HPDE6-E6E7 (cell line): ENCODE data around the gene RPUSD1.
"Not testable (repeated sequence)": the region's sequence is repeated elsewhere in the genome, so short reads cannot be mapped to it uniquely, and the experiment has no call there.

Experiments used
- DNase-seq: peaks from one replicate; pipeline ENCODE4 v3.0.0; 2011; ENCODE audit warnings: missing footprints; ENCODE audit errors: extremely low spot score

Gene RPUSD1

DNA sequence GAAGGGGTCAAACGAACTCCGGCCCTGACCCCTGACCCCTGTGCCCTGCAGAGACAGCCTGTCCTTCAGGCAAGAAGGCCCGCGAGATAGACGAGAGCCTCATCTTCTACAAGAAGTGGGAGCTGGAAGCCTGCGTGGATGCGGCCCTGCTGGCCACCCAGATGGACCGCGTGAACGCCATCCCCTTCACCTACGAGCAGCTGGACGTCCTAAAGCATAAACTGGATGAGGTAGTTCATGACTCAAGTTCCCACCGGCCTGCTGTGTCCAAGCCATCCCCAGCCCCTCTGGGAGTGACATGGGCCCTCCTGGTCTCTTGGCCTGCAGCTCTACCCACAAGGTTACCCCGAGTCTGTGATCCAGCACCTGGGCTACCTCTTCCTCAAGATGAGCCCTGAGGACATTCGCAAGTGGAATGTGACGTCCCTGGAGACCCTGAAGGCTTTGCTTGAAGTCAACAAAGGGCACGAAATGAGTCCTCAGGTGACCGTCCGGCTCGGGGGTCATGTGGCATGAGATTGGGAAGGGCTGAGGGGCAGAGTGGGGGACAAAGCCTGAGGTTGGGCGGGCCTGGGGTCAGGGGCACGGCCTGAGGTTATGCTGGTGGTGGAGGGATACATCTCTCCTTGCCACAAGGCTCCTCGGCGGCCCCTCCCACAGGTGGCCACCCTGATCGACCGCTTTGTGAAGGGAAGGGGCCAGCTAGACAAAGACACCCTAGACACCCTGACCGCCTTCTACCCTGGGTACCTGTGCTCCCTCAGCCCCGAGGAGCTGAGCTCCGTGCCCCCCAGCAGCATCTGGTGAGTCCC, 22.0 kb downstream of the RPUSD1 start:
- DNase-seq: no peak

DNA sequence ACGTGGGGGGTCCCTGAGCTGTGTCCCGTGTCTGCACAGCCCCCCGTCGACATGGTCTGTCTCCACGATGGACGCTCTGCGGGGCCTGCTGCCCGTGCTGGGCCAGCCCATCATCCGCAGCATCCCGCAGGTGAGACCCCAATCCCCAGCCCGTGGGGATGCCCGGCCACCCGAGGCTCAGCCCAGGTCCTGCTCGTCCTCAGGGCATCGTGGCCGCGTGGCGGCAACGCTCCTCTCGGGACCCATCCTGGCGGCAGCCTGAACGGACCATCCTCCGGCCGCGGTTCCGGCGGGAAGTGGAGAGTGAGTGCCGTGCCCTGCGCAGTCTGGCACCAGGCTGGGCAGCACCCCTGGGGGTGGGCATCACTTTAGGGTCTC, 22.7 kb downstream of the RPUSD1 start:
- no peak for DNase-seq

- no peak for DNase-seq
Measured at GRCh38 chr16:764848-765487, 23.2 kb downstream of the RPUSD1 start.

DNA sequence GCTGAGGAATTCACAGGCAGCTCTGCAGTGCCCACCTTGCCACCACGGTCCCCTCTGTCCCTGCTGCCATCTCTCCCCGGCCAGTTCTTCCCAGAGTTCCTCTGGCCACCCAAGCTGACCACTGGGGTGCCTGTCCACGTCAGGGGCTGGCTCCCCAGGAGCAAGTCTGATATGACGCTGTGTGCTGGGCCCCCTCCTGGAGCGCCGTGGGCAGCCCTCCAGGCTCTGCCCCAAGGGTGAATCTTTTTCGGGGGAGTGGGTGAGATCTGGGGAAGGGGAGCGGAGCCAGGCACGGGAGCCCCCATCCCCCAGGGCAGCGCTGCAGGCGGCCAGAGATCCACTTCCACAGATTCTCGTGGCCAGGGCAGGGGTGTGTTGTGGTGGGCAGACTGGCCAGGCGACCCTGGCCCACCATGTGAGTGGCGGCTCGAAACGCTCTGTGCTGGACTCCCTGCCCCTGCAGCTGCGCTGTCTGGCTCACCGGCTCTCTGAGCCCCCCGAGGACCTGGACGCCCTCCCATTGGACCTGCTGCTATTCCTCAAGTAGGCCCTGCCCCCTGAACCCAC, 23.9 kb downstream of the RPUSD1 start:
- no peak for DNase-seq

GRCh38 chr16:763369-764183, 24.6 kb downstream of the RPUSD1 start:
- DNase-seq: no peak

GRCh38 chr16:762595-763268, 25.4 kb downstream of the RPUSD1 start:
- no peak for DNase-seq

DNA sequence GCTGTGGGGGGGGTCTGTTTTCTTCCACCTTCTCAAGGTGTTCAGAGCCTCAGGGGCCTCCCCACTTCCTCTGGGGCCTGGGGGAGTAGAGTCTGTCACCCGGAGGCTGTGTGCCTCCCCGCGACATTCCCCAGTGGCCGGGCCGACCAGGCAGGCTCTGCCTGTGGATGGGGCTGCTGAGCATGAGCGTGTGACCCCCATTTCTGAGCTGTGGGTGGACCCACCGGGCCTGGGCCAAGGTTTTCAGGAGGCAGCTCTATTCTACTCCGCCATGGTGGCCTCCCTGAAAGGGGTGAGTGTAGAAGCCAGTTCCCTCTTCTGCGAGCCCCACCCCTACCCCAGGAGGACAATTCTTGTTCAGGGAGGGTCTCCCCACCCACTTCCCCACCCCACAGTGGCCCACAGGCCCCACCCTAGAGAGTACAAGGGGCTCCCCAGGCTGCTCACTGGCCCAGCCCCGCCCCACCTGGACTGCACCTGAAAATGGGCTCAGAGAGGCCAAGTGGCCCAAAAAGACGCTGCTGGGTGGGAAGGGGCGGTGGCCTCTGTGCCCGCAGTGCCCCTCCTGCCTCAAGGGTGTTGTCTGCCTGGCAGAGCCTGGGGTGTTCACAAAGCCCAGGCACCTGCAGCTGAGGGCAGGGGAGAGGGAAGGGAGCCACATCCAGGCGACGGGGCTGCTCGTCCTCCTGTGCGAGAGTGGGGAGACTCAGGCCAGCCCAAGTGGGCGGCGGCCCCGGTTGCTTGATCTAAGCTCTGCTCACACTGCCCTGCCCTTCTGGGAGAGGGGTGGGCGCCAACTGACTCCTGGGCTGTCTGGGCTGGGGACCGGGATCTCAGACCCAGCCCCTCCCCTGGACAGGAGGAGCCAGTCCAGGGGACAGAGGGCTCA, 26.3 kb downstream of the RPUSD1 start:
- DNase-seq: no peak

DNA sequence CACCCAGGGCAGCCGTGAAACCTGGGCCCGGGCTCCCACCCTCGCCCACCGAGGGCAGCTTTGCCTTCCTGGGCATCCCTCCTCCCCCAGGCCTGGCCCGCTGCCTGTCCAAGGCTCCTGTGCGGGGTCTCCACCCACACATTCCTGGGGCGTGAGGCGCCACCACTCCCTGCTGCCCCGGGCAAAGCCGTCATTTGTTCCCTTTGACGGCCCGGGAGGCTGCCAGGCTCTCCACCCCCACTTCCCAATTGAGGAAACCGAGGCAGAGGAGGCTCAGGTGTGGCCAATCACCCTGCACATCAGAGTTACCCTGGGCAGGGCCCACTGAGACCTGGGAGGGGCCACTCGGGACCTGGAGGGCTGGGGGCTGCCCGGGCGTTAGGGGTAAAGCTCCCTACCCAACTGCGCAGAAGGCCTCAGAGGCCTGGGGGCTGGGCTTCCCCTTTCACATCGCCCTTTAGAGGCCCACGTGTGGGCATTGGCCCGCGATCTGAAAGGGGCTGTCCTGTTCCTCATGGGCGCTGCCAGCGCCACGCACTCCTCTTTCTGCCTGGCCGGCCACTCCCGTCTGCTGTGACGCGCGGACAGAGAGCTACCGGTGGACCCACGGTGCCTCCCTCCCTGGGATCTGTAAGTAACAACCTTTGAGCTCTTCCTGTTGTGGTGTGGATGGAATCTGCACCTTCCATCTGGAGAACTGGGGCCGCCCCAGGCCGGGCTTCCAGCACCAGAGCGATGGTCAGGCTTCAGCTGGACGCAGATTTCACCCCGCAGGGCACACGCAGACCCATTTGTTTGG, 27.4 kb downstream of the RPUSD1 start, which contains the start of gene MSLN:
TSS of gene MSLN (plus strand) at position 190 of the 799 bp plus-strand sequence. CDS start 1,947 bp downstream, outside the sequence.
- DNase-seq: peak; percentile 72

DNA sequence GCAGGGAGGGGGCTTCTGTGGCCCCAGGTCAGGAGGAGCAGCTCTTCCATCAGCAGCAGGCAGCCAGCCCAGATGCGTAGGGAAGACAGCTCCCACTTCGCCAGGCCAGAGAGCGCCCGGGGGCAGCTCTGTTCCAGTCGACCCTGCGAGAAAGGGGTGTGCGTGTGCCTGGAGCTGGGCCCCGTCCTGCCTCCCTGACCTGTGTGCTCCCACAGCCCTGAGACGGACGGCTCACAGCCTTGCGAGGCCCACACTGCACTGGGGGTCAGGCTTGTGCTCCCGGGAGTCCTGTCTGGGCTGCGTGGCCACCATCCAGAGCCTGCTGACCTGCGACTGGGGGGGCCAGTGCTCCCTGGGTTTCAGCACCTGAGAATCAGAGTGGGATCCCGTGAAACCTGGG, 28.1 kb downstream of the RPUSD1 start:
- DNase-seq: no peak

DNA sequence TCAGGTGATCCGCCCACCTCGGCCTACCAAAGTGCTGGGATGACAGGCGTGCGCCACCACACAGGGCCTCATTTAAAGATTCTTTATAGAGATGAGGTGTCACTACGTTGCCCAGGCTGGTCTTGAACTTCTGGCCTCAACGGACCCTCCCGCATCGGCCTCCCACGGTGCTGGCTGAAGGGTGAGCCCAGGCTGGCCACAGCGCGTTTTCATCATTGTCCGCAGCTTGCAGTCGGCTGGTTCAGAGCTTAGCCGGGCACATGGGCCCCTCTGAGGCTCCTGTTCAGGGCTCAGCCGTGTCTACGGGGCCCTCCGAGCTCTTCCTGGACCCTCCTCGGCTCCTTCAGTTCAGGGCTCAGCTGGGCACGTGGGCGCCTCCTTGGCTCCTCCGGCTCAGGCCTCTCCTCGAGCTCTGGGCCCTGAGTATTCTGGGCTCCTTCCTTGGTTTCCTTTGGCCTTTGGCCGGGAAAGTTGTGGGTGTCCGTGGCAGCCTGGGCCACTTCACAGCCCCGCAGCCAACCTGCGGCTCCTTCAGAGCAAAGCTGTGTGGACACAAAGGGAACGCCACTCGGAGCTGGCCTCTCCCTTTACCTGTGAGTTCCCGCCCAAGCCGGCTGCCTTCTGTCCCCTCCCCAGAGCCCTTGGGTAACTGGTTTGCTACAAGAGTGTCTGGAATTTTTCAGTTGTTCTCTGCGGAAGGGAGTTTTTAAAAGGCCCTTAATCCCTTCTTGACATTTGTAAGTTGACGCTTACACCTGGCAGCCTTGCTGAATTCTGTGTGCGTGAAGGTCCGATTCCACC, 28.9 kb downstream of the RPUSD1 start:
- DNase-seq: no peak

- DNase-seq: no peak
Measured at GRCh38 chr16:756428-756827, 31.8 kb downstream of the RPUSD1 start.

DNA sequence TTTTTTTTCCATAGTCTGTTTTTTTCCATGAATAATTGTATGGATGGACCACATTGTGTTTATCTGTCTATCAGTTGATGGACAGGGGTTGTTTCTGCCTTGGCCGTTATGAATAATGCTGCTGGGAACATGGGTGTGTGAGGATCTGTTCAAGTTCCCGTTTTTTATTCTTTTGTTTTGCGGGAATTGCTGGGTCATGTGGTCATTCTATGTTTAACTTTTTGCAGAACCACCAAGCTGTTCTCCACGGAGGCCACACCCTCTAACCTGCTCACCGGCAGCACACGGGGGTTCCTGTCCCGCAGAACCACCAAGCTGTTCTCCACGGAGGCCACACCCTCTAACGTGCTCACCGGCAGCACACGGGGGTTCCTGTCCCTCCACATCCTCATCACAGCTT, 33.5 kb downstream of the RPUSD1 start:
- no peak for DNase-seq

- DNase-seq: not testable (repeated sequence)
Measured at GRCh38 chr16:754121-754607, 34.0 kb downstream of the RPUSD1 start.

DNA sequence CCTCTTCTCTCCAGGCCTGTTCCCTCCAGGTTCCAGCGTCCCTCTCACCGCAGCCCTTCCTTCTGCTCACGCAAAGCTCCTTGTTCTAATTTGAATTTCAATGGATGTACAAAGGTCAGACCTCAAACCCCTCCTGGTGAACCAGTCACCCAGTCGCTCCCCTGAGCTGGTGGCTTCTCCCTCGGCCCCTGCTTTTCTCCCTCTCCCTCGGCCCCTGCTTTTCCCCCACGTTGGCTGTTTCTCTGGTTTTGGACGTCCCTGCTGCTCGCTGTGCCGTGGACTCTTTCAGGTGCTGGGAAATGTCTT, 36.2 kb downstream of the RPUSD1 start:
- DNase-seq: no peak

GRCh38 chr16:751152-752006, 36.8 kb downstream of the RPUSD1 start:
- no peak for DNase-seq

GRCh38 chr16:750485-750884, 37.7 kb downstream of the RPUSD1 start:
- no peak for DNase-seq

DNA sequence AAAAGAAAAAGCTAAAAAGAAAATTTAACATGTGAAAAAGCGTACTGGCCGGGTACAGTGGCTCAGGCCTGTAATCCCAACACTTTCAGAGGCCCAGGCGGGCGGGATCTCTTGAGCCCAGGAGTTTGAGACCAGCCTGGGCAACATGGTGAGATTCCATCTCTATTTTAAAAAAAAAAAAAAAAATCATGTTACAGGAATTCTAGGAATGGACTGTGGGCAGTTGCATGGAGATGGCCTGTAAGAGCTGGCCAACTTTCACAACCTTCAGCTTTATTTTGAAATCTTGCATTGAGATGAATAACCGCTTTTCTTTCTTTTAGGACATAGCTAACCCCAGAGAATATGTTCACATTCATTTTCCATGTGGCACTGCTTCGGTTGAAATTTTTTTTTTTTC, 39.2 kb downstream of the RPUSD1 start:
- DNase-seq: no peak
